CD4-positive, alpha-beta T cell treated with Interferon alpha-2 for 1 hour (primary cell): ENCODE data around the gene MRPL24.

Source experiments
- DNase-seq, 2 donors: peaks; one replicate each; pipeline ENCODE4 v3.0.0-alpha.2; 2020 to 2022

Gene MRPL24

GRCh38 chr1:156742801-156743200, 1.9 kb upstream of the MRPL24 start:
- DNase-seq = no peak

DNA sequence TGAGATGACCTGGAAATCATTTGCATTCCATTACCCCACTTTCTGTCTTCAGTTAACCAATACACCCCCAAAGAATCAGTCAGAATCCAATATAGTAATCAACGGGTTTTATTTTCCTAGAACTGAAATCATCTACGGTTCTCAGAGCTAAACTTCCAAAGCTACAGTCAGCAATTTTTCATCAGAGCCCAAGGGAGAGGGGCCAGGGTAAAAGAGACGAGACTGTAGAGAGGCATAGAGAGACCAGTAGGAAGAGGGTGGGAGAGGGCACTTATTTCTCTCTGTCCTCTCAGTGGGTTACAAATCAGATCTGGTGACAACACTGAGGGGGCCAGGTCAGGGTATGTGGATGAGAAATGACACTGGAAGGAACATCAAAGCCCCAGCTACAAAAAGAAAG, 1.1 kb upstream of the MRPL24 start:
- no peak for DNase-seq

GRCh38 chr1:156741481-156741983, 644 bp upstream of the MRPL24 start:
- DNase-seq = no peak

DNA sequence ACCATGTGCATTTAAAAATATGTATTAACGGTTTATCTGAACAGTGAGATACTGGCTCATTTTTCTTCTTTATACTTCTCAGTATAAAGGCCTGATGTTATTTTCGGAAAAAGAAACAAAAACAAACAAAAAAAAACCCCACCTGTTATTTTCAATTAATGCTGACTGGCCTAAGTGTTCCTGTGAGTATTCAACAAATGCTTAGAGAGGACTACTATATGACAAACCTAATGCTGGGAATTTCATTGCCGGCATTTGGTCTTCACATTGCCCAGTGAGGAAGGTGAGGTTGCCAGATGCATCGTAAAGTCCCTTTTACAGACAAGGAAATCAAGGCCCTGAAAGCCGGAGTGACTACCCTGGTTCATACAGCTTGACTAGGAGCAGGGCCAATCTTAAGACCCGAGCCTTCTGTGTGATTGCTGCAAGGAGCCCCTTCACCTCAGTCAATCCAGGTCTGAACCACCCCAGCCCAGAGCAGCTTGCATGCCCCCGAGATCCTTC, 599 bp downstream of the MRPL24 start:
- DNase-seq = no peak

DNA sequence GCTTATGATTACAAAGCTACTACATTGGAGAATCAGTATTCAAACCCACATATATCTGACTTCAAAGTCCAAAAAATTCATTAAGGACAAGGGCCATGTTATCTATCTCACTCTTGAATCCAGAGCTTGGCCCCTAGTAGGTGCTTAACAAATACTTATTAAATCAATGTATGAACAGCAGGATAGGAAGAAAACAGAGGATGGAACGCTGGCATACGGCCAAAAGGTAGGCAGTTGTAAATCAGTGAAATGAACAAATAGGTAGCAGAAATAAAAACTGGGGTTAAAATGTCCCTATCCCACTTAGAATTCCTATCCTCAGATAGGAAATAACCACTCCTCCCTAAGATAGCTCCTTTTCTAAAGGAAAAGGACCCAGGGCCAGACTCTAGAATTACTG, 2.0 kb downstream of the MRPL24 start:
- no peak for DNase-seq

- no peak for DNase-seq
Observed at GRCh38 chr1:156738407-156738806, 2.5 kb downstream of the MRPL24 start.

GRCh38 chr1:156733989-156734584, 6.8 kb downstream of the MRPL24 start:
- DNase-seq = no peak

- DNase-seq = peak; percentile 97
Observed at GRCh38 chr1:156728599-156729462, 12.1 kb downstream of the MRPL24 start, which contains the start of gene ISG20L2. TSS of gene ISG20L2 (minus strand) at chr1:156728766. CDS start at chr1:156727652, 1,114 bp downstream.

- DNase-seq = peak in 1 of 2 donors; percentile 82
Observed at GRCh38 chr1:156727926-156728598, 12.8 kb downstream of the MRPL24 start, which contains the start of gene METTL25B. TSS of gene METTL25B (plus strand) at chr1:156728469. CDS start at chr1:156729105, 636 bp downstream.

DNA sequence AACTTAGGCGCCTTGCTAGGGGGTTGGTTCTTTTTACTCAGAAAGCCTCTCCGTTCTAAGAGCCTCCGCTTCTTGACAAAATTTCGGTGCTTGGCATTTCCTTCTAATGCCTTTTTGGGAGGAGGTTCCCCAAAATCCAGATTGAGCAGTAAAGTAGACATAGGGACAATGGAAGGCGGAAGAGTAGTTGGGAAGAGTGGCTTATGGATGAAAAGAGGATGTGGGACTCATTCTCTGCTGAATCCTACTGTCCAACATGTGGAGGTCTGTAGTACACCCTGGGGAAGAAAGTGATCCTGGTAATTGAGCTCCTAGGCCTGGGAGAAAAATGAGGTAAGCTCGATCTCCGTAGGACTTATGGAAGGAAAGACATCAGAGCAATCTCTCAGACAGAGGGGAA, 13.4 kb downstream of the MRPL24 start:
- DNase-seq = no peak

GRCh38 chr1:156726549-156727226, 14.2 kb downstream of the MRPL24 start:
- DNase-seq = peak; percentile 43 to 66

- peak; percentile 82 to 84 for DNase-seq
Observed at GRCh38 chr1:156725683-156726280, 15.1 kb downstream of the MRPL24 start.

DNA sequence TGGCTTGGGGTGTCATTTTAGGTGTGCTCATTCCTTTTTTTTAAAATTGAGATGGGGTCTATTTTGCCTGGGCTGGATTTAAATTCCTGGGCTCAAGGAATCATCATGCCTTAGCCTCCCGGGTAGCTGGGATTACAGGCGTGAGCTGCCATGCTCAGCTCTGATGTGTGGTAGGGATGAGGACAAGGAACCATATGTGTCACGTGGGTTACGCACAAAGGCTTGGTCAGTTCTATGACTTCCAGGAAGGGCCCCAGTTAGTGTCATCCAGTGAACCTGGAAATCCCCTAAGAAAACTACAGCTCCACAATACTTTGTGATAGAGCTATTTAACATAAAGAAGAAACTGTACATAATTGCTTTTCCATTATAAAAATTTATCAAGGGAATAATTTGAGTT, 19.4 kb downstream of the MRPL24 start:
- DNase-seq = no peak

- no peak for DNase-seq
Observed at GRCh38 chr1:156721131-156721530, 19.8 kb downstream of the MRPL24 start.

DNA sequence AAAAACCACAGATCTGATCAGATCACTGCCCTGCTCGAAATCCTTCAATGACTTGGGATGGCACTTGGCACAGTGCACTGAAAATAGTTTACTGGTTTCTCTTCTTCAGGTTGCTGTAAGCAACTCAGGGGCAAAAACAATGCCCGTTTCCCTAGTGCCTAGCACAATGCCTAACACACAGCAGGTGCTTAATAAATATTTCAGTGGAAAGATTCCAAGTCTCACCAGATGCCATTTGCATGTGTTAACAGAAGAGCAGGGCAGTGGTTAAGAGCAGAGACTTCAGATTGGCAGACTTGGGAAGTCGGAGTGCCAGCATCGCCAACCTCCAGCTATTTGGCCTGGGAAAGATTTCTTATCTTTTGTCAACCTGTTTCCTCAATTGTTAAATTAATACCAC, 23.5 kb downstream of the MRPL24 start:
- no peak for DNase-seq

DNA sequence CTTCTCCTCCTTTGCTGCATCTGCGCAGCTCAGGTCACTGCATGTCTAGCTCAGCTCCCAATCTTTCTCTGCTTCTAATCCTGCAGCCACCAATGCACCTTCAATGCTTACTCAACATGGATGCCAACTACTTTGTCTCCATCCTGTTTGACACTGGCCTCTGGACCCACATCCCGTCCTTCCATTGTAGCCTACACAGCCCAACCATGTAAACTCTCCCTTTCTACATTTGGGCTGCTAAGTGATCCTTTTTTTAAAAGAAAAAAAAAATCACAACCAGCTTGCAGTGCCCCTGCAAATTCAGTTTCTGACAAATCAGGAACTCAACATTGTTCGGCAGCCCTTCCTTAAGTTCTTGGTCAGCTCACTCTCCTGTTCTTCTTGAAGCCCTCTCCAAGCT, 26.1 kb downstream of the MRPL24 start:
- DNase-seq = no peak

GRCh38 chr1:156712626-156713025, 28.3 kb downstream of the MRPL24 start:
- no peak for DNase-seq

GRCh38 chr1:156711011-156711817, 29.7 kb downstream of the MRPL24 start:
- DNase-seq = no peak

- no peak for DNase-seq
Observed at GRCh38 chr1:156709757-156710489, 31.0 kb downstream of the MRPL24 start.

DNA sequence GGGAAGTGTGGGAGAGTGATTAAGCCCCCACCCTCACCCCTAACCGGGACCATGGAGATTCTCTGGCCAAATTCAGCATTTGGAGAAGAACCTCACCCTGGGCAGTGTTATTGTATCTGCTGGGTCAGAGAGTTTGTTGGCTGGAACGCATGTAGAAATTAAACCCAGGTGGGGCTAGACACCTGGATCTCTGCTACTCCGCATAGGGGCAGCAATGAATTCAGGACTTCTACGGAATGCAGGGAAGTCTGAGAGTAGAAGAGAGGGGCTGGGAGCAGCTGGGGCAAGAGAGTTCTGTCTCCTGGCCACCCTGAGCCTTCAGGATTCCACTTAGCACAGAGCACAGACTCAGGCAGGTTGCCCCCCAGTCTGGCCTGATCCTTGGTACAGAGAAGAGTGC, 31.9 kb downstream of the MRPL24 start:
- no peak for DNase-seq
